GM21825 (cell line): ENCODE results near the gene POLG2.

Experiments used
- ATAC-seq: cut with Tn5 transposase; IDR thresholded peaks from one replicate; pipeline ENCODE4 v1.9.1; 2021; ENCODE audit warnings: mild to moderate bottlenecking, moderate library complexity; ENCODE audit not compliant: unreplicated experiment

Gene POLG2

DNA sequence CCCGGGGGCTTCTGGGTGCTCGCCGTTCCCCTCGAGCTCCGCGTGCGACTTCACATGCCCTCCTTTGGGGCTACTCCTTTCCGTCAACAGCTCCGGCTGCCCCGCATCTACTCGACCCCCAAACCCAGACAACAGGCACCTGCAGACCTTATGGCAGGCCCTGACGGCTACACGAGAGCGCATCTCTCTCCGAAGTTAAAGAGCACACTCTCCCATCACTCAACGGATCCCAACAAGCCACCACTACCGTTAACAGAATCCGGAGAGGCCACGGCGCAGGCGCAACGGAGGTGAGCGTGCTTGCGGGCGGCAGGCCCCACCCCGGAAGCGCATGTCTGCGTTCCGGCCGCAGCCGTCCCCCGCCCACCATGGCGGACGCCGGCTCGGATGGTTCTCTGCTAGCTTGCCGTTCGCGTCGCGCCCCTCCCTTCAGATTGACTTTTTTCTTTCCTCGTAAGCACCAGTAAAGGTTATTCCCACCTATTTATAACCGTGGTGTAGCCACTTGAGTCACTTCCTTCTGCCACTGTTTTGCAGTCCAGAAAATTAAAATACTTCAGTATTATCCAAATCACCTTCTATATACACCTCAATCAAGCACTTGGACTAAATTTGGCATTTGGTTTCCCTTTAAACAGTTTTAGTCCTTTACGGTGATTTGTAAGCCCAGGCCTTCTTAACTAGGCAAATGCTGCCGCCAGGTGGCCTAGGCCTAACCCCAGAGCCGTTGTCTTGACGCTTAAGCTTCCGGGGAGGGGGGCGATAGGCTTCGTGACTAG lies at the start of gene POLG2:
Gene POLG2 (minus strand): TSS at position 269 of the 779 bp plus-strand sequence. CDS start 86 bp downstream, at position 183.
- peak; percentile 72 for ATAC-seq

DNA sequence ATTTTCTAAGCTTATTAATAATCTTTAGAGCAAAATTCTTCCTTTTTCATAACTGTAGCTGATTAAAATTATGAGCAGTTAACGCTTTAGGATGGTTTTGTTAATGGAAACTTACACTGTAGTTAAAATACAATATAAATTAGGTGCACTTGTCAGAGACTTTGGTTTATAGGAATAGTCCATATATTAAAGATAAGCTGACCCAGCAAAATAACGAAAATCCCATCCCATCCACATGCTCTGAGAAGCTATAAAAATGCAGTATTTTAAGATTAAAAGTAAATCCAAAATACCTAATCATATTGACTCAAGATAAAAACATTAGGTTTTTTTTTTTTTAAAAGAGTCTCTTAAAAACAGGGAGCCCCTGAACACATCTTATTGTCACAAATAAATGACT lies 47.9 kb upstream of the POLG2 start:
- ATAC-seq, result no peak

DNA sequence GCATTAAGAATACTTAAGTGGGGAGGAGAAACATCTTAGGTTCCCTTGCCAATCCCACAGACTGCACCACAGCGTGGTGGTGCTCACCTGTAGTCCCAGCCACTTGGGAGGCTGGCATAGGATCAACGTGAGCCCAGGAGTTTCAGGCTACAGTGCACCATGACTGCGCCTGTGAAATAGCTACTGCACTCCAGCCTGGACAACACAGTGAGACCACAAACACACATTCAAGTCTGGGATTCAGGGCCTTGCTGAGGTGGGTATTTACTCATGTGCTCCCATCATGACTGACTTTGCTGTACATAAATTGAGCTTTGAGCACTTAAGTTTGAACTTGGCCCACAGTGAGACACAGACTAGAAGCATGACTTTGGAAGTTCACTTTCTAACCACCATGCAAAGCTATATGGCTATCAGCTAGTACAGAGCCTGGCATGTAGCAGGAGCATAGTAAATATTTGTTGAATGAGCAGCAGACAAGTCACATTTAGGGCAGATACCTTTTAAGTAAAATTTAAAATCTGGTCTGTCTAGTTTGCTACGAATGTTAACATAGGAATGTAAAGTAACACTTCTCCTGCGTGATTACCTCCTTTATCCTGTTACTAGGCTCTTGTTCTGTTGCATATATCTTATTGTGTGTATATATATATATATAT lies 43.4 kb upstream of the POLG2 start:
- ATAC-seq, result no peak

DNA sequence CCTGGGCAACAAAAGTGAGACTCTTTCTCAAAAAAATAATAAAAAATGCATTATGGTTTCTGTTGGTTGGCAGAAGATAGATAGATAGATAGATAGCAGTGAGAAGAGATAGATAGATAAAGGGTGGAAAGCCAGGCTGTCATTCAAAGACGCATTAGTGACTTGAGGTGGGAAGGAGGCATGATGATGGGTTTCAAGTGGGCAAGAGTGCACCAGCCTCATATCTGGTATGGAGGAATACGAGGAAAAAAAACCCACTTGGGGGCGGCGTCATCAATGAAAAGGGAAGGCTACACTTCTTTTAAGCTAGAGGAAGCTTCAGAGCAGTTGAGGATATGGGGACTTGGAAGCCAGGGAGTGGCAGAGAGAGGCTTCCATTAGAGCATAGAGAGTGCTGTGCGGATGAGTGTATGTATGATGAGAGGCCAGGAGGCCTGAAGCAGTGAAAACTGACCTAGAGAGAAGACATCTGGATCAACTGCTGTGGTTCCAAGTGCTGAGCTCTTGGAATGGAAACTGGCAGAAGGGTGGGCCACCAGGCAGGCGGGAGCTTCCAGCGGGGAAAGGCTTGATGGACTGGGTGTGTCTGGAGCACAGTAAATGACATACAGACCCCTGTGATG lies 41.8 kb upstream of the POLG2 start:
- no peak for ATAC-seq

DNA sequence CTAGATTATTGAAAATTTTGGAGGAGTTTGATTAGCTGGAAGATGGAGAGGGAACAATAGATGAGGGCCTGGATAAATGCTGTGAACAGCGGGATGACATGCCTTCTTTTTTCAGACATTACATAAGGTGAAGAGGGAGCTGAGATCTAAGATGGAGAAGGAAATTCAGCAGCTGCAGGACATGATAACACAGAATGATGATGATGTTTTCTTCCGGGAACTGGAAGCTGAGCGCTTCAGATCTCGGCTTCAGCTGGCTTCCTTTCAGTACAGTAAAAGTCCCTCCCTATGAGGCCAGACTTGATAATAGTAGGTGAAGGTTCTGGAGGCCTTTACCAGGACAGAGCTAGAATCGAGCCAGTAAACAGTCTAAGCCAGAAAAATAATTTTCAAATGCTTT lies 40.6 kb upstream of the POLG2 start:
- no peak for ATAC-seq

DNA sequence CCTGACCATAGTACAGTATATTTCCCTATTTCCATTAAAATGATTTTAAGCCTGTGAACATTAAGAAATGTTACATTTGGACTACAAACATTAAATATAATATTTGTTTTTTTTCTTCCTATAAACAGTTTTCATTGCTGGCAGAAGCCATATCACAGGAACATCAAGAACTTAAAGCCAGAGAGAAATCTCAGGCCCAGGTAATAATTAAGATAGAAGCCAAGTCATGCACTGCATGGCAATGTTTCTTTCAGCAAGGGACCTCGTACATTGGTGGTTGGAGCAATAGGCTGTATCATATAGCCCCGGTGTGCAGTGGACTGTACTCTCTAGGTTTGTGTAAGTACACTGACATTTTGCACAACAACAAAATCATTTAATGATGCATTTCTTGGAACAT lies 40.1 kb upstream of the POLG2 start:
- no peak for ATAC-seq

DNA sequence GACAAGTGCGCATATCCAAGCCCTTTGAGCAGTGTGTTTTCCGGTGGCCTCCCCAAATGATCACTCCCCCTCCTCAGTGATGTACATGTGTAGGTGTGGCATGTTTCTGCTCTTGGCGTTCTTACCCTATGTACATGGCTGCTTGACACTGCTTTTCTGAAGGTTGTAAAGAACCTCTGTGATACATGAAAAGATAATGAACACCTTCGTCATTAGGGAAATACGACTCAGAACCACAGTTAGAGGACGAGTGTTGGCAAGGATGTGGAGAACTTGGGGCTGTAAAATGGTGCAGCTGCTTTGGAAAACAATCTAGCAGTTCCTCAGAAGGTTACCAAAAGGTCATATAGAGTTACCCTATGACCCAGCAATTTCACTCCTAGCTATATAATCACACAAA lies 38.5 kb upstream of the POLG2 start:
- ATAC-seq, result no peak

DNA sequence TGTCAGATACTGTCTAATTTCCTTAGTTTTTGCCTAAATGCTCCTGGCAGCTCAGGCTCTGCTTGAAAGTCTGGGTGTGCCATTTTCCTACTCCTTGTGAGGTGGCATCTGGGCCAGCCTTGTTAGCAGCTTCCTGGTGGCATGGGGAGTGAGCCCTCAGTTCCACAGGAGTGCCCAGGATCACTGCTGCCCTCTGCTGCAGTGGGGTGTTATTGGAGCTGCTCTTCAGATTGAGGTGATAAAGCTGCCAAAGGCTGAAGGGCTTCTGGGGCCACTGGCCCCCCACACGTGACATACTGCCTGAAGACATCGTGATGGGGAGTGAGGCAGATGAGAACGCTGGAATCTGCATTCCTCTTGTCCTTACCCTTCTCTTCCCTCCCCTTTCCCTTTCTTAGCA lies 37.3 kb upstream of the POLG2 start:
- no peak for ATAC-seq

DNA sequence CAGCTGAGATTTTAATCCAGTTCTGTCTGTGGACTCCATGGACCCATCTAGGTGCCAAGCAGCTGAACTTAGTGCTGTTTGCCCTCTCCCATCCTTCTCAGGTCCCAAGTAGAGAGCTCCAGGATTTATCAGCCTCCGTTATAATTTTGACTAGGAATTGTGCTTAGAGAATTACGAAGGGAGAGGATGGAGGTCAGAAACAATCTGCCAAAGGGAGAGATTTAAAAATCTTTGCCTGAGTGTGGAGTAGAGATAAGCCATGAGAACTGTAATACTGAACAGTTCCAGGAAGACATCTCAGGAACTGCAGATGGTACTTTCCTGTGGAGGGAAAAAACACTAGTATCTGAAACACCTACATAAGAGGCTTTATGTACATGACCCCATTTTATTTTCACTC lies 36.9 kb upstream of the POLG2 start:
- ATAC-seq, result no peak

DNA sequence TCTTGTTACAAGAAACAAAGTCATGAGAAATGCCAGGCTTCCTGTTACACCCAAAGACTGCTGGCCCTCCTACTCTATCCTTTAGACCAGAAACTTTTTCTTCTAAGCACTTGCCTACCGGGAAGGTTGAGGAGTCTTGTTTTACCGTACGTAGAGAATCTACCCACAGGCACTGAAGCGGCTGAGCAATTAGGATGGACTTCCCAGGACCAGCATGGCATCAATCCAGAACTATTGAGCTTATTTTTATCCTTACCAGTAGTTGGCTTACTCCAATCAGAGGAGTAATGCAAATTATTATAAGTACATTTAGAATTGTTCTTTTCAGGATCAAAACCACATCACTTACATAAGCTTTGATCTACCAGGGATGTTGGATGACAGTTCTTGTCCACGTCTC lies 35.6 kb upstream of the POLG2 start:
- ATAC-seq, result no peak

DNA sequence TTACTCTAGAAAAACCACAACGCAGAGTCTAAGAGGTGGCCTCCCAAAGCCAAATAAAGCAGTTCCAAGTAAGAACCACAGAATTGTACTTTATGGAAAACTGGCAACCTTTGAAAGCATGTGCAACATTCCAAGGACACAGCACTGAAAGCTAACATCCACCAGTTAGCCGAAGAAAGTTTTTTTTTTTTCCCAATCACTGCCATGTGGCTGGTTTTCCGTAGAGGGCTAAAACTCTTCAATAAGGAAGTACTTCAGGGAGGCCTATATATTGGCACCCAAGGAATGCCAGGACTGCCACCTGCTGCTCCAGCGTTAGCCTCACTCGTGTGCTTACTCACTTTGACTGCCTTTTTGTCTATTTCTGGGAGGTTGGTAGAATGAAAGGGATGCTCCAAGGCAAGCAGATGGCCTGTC lies 35.1 kb upstream of the POLG2 start:
- ATAC-seq, result no peak

DNA sequence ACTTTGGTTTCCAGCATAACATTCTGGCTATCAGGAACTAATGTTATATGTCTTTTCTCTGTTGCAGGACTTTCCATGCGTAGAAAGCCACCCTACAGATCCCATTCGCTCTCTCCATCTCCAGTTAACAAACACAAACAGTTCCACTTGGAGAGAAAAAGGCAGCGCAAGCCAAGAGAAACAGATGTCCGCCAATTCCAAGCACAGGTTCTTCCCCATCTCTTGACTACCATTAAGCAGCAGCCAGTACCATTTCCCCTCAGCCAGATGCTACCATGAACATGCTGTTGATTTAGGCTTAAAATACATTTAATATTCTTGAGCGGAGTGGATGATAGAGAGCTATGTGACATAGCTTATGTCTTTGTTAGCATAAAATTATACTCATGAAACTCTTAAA lies 32.4 kb upstream of the POLG2 start:
- ATAC-seq, result no peak

DNA sequence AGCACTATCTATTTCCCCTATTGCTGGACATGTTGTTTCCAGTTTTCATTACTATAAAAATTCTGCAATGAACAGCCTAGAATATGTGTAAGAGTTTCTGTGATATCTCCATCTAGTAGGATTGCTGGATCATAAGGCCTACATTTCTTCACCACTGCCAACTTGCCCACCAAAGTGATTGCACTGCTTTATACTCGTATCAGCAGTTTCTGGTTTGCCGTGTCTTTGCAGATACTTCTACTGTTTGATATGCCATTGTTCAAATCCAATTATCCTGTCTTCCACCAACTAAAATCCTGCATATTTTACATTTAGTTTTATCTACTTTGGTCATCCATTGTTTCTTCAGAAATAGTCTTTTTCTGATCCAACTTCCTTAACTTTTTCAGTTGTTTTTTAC lies 31.1 kb upstream of the POLG2 start:
- no peak for ATAC-seq

DNA sequence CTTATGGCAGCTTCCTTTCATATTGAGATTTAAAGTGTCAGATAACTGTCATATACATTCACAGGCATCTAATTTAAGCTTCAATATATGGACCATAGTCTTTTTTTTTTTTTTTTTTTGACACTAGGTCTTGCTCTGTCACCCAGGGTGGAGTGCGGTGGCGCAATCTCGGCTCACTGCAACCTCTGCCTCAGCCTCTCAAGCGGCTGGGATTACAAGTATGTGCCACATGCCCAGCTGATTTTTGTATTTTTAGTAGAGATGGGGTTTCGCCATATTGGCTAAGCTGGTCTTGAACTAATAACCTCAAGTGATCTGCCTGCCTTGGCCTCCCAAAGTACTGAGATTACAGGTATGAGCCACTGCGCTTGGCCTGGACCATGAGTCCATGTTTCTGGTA lies 23.5 kb upstream of the POLG2 start:
- ATAC-seq, result no peak

DNA sequence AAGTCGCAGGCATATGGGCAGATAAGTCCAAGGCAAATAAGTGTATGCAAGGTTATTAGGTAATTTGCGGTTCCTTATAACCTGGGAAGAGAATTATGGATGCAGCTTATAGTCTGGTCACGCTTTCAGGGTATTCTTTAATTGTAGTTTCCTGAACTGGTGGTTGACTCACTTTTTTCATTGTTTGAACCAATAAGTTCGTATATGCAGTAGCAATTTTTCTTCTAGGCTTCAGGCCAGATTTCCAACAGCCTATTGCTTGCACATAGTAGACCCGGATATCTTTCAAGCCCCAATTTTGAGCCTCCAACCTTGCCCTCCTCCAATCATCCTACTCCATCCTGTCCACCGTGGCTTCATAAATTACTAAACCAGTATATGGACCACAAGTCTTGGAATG lies 22.7 kb upstream of the POLG2 start:
- no peak for ATAC-seq

DNA sequence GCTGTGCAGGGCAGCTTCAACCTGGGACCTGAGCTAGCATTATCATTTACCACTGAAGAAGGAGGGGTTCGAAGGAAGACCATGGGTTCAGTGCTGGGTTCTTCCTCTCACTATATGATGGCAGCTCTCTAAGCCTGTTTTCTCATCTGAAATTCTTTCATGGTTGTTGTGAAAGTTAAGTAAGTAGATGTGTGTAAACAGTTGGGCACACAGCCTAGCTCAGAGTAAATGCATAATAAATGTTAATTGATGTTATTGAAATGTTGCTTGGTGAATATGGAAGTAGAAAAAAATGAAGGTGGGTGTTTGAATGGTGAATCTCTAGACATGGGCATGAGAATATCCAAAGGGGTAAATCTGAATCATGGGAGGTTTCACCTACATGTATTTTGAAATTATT lies 19.0 kb upstream of the POLG2 start:
- ATAC-seq, result no peak

DNA sequence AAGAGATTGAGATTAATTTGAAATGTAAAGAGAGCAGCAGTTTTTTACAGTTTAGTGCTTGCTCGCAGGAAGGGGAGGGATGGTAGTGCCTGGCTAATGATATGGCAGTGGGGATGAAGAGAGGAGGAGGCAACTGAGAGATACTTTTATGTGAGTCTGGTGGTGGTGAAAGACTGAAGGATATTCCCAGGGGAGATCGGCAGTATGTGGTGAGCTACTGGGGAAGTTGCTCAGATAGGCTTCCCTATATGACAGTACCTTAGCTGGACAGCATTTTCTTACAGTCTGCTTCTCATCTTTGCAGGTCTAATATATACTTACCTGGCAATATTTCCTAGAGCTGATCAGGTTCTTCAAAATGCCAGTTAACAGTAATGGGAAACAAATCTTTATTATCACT lies 18.6 kb upstream of the POLG2 start:
- ATAC-seq, result no peak

DNA sequence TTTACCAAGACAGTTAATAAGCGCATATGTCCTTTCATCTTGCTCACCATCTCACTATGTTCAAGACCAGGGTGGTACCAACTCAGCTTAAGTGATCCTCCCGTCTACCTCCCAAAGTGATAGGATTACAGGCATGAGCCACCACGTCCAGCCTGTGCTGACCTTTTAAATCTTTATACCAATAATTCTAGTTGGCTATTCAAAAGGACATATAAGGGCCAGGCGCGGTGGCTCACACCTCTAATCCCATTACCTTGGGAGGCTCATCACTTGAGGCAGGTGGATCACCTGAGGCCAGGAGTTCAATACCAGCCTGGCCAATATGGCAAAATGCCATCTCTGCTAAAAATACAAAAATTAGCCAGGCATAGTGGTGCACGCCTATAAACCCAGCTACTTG lies 12.3 kb upstream of the POLG2 start:
- no peak for ATAC-seq

DNA sequence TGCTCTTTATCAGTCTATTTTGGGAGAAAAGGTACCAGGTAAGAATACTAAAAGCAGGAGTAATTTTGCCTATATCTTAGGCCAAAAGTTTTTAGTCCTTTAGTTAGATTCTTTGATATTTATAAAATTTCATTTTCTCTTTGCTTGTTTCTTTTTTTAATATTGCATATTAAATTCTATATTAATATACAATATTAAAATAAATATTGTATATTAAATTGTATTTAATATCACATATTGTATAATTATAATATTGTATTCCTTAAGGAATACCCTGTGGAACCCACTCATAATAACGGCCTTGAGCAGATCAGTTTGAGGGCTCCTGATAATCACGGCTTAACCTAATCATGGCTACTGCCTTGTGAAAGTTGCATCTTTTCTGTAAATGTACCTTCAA lies 11.8 kb upstream of the POLG2 start:
- ATAC-seq, result no peak

DNA sequence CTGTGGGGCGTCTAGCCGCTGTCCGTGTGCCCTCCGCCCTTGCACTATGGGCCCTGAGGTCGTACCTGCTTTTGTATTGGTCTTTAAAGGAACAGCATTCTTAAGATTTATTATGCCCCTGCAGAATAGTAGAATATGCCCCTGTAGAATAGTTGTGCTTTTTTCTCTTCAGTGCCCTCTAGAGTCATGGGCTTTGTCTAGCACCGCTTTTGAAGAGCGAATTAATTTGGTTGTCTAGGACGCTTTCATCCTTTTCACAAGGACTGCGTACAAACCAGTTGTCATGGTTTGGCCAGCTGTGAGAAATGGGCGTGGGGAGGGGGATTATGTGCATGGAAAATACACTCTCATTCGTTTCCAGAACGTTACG lies 10.5 kb upstream of the POLG2 start:
- ATAC-seq, result peak; percentile 15

DNA sequence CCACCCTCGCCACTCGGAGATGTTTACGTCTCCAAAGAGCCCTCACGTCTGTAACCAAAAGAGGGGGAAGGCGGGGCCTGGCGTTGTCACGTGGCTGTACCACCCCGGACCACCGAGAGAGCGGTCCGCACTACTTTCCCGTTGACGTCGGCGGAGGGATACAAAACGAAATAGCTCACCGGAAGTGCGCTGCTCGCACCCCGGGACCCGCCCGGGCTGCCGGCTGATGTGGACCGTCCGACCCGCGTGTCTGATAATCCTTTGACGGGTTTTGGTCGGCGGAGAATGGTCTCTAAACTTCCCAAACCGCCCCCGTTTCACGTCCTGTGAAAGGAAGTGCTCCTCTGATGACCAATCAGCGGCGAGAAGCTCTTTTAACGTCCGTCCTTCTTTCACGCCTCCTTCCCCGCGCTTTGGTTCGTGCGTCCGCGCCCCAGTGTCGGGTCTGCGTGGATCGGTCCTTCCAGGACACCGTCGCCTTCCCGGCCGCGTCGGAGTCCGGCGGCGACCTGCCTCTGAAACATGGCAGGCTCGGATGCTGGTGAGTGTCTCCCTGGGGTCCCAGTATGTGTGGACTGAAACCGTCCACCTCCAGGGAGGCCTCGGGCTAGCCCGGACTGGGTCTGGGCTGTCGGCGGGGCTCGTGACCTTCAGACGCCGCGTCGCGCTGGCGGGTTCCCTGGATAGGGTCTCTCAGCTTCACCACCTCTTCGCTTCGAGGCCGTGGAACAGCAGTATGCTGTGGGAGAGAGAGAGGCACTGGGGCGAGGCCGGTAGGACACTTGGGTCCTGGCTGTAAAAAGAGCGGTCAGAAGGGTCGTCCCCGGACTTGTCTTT lies 9.9 kb upstream of the POLG2 start, which contains the start of gene CEP95:
Gene CEP95 (plus strand): TSS at position 402 of the 837 bp plus-strand sequence. CDS start 121 bp downstream, at position 523.
- peak; percentile 53 for ATAC-seq
